ENCODE results near the gene VAV3. TPM values are rescaled to one million over a fixed set of nuclear protein-coding genes. Genes with fewer than 3 reads are reported as not detected.

Gene VAV3
- total and polyA plus RNA-seq, 8 donors = 7.1 to 21.4 (median 12.8) TPM

GRCh38 chr1:107594536-107594935 lies 370.4 kb downstream of the VAV3 start:
- no peak for TF ChIP-seq CTCF (IDR thresholded peaks at IDR 0.05)
- ATAC-seq (no peak), FAIRE-seq (no peak), DNase-seq (no peak)
- no peaks in the 10 kb centered on the region for H3K36me3 ChIP-seq
- no peak overlapping the region for H3K4me3 ChIP-seq
- no peaks in the 10 kb centered on the region for H3K27me3 ChIP-seq
- no peak overlapping the region for H3K27ac ChIP-seq
- intact Hi-C loops (cut with DNase I) = no loop called here
- H3K9me3 ChIP-seq = no peaks in the 10 kb centered on the region
- no peaks in the 10 kb centered on the region for H3K4me1 ChIP-seq
- WGBS, 2 donors = 69 to 70% methylated on average over 1 of the region's 1 CpG

GRCh38 chr1:107593501-107594209 lies 371.3 kb downstream of the VAV3 start:
- peak; percentile 9 for FAIRE-seq
- no peak overlapping the region for H3K4me3 ChIP-seq
- H3K9me3 ChIP-seq = no peaks in the 10 kb centered on the region
- no peak for TF ChIP-seq CTCF (IDR thresholded peaks at IDR 0.05)
- no peaks in the 10 kb centered on the region for H3K27me3 ChIP-seq
- H3K27ac ChIP-seq = no peak overlapping the region
- H3K36me3 ChIP-seq = no peaks in the 10 kb centered on the region
- no peaks in the 10 kb centered on the region for H3K4me1 ChIP-seq
- 36 to 44% methylated on average over 2 of the region's 2 CpGs for WGBS, 2 donors
- intact Hi-C loops (cut with DNase I) = no loop called here
- peak in 2 of 4 donors; percentile 50 to 59 for ATAC-seq
- no peak for DNase-seq

- WGBS, 2 donors = 53 to 74% methylated on average over 4 of the region's 4 CpGs
- ATAC-seq (peak in 1 of 4 donors; percentile 59), FAIRE-seq (no peak), DNase-seq (no peak)
- H3K4me3 ChIP-seq = no peak overlapping the region
- TF ChIP-seq CTCF (IDR thresholded peaks at IDR 0.05) = no peak
- no peak overlapping the region for H3K27ac ChIP-seq
- intact Hi-C loops (cut with DNase I) = no loop called here
- no peaks in the 10 kb centered on the region for H3K36me3 ChIP-seq
- no peaks in the 10 kb centered on the region for H3K27me3 ChIP-seq
- no peaks in the 10 kb centered on the region for H3K9me3 ChIP-seq
- H3K4me1 ChIP-seq = no peaks in the 10 kb centered on the region
Observed at GRCh38 chr1:107590900-107591622, 373.9 kb downstream of the VAV3 start.

GRCh38 chr1:107590087-107590486 lies 374.9 kb downstream of the VAV3 start:
- no peak overlapping the region for H3K27ac ChIP-seq
- no peaks in the 10 kb centered on the region for H3K27me3 ChIP-seq
- H3K4me1 ChIP-seq = no peaks in the 10 kb centered on the region
- ATAC-seq (no peak), FAIRE-seq (no peak), DNase-seq (no peak)
- no peaks in the 10 kb centered on the region for H3K36me3 ChIP-seq
- intact Hi-C loops (cut with DNase I) = no loop called here
- H3K4me3 ChIP-seq = no peak overlapping the region
- no peak for TF ChIP-seq CTCF (IDR thresholded peaks at IDR 0.05)
- no peaks in the 10 kb centered on the region for H3K9me3 ChIP-seq

GRCh38 chr1:107588321-107588720 lies 376.7 kb downstream of the VAV3 start:
- Histone ChIP-seq H3K27me3 (no peaks in the 10 kb centered on the region), H3K36me3 (no peaks in the 10 kb centered on the region), H3K27ac (no peak overlapping the region), H3K4me1 (no peaks in the 10 kb centered on the region), H3K4me3 (no peak overlapping the region), H3K9me3 (no peaks in the 10 kb centered on the region)
- DNase-seq (no peak), ATAC-seq (no peak), FAIRE-seq (no peak)
- intact Hi-C loops (cut with DNase I) = no loop called here
- no peak for TF ChIP-seq CTCF (IDR thresholded peaks at IDR 0.05)
- 83 to 97% methylated on average over 1 of the region's 1 CpG for whole genome bisulfite sequencing, 2 donors

Data from pancreas (tissue), 10 donors.